NCI-H748 (cell line): ENCODE results near the gene ZDHHC22.

Experiments
- DNase-seq: peaks from one replicate; lab custom pipeline; 2025; ENCODE audit not compliant: unreplicated experiment; lab: John Stamatoyannopoulos, UW

The ZDHHC22 gene

DNA sequence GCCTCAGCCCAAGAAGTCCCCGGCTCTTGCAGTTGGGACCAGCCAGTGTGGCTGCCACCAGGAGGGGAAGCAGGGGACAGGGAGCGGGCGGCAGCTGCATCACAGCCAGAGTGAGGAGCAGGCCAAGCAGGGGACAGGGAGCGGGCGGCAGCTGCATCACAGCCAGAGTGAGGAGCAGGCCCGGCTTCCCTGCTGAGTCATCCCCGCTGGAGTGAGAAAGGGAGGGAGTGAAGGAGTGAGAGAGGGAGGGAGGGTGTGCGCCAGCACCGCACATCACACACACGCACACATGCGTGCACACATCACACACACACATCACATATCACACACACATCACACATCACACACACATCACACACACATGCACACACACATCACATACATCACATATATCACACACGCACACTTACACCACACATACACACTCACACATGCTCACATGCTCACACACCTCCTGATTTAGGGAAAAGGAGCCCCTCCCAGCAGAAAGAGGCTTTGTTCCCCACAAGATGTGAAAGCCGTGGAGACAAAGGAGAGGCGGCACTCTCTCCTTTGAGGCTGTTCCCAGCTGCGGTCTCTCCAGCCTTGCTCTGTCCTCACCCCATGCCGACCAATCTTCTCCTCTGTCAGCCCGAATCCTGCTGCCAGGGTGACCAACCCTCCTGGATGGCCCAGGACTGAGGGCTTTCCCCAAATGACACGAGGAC lies 16.7 kb upstream of the ZDHHC22 start:
- DNase-seq = no peak

DNA sequence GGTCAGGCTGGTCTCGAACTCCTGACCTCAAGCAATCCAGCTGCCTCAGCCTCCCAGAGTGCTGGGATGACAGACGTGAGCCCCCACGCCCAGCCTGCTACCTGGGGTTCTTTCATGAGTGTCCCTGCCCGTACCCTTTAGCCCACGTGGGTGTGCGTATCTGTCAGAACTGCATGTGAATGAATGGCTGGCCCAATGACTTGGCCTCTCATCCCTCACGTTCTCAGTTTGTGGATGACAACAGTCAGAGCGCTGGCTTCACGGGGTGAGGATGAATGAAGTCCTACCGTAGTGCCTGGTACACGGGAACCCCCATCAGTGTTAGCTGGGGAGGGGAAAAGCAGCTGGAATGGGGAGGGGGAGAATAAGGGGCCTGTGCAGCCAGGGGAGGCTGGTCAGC lies 16.1 kb upstream of the ZDHHC22 start:
- no peak for DNase-seq

DNA sequence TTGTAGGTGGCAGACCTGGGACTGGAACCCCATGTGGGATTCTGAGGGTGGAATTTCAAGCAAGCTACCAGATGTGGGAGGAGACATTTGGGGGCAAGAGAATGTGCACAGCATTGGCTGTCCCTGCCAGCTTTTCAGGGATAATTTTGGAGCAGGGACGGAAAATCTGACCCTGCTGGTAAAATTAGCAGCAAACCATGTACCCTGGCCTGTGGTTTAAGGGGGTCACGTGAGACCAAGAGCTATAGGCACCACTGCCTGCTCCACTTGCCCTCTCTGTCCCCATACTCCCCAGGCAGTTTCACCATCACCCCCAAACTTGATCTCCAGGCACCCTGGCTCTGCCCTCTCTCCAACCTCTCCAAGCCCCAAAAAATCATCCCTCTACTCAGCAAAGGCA lies 13.5 kb upstream of the ZDHHC22 start:
- DNase-seq = no peak

DNA sequence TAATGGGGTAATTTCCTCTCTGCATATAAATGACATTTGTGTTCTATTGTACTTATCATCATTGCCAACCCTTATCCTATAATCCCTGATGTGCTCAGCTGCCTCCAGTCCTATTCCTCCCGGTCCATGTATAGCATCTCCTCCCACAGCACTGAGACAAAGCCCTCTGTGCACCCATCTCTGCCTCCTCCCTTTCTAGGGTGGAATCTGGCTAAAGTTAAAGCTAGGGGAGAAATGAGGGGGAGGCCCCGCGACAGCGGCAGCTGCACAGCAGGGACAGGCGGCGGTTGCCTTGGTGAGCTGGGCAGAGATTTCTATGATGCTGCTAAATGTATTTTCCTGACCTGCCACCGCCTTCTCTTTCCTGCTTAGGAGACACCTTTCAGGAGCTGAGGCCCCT lies 12.8 kb upstream of the ZDHHC22 start:
- DNase-seq = peak; percentile 56

DNA sequence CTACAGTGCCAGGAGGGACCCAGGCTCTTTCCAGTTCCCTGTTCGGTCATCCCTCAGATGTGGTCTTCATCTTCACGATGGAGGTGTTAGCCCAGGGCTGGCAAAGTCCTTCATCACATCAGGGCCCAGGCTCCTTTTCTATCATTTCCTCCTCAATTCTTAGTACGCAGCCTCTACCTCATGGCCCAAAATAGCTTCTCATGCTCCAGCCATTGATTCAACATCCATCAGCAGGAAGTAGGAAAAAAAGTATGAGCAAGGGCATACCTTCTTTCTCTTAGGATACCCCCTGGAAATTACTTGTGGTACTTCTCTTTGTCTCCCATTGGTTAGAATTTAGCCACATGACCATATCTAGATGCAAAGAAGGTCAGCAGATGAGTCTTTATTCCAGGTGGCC lies 12.2 kb upstream of the ZDHHC22 start:
- no peak for DNase-seq

DNA sequence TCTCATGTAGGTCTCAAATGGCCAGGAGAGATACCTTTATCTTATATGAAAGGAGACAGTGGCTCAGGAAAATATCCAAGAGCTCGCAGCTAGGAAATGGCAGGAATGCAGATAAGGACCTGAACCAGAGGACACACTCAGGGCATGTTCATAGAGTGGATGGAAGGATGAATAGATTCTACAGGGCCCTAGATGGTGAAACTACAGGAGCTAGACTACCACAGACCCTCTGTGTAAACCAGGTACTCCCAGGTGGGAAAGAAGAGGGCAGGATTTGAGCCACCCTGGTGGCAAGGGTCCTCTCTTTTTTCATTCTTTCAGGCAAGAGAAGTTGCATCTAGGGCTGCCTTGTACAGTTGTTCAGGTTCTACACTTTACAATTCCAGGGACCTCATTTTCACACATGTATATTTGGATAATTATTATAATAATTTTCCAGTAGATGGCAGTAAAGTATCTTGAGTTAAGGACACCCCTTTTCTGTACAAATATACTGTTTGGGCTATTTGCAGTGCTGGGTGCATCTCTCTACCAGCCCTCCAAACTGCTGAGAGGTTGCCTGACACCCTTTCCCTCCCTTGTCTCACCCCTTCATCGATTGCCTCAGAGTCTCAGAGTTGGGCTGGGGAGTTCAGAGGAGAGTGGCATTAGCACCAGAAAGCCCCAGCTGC lies 10.5 kb upstream of the ZDHHC22 start:
- peak; percentile 69 for DNase-seq

DNA sequence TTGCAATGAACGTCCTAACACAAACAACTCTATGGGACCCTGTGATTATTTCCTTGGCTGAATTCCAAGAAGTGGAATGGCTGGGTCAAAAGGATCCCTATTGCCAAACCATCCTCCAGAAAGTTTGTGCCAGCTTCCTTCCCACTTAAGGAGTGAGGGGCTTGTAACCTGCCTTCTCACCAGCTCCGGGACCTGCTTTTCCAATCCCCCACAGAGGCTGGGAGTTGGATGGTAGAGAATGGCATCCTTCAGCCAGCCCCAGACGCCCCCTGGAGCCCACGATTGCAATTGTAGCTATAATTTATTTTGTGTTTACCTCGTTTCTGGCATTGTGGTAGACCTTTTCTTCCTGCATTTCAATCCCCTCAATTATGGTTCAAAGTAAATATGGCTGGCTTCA lies 9.7 kb upstream of the ZDHHC22 start:
- DNase-seq = peak; percentile 60

DNA sequence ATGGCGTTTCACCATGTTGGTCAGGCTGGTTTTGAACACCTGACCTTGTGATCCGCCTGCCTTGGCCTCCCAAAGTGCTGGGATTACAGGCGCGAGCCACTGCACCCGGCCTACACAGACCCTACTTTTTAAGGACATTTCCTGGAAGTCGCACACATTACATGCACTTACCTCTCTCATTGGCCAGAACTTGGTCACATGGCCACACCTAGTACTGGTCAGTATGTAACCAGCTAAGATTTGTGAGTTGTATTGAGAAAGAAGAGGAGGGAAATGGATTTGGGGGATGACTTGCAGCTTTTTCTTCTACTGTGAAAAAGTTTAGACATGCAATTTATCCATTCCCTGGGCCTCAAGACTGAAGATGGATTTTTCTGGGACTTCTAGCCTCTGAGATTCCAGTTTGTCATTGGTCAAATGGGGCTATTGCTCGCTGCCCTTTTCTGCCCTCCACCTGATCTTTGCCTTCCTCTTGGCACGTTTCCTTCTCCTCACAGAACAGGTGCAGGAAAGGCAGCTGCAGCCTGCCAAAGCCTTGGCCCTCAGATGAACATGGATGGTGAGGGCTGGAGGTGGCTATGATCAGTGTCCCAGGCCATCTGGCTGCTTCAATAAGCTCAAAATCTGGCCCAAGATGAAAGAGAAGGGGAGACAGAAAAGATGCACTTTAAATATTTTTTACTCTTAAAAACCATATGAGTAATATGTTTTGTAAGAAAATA lies 7.1 kb upstream of the ZDHHC22 start:
- no peak for DNase-seq

DNA sequence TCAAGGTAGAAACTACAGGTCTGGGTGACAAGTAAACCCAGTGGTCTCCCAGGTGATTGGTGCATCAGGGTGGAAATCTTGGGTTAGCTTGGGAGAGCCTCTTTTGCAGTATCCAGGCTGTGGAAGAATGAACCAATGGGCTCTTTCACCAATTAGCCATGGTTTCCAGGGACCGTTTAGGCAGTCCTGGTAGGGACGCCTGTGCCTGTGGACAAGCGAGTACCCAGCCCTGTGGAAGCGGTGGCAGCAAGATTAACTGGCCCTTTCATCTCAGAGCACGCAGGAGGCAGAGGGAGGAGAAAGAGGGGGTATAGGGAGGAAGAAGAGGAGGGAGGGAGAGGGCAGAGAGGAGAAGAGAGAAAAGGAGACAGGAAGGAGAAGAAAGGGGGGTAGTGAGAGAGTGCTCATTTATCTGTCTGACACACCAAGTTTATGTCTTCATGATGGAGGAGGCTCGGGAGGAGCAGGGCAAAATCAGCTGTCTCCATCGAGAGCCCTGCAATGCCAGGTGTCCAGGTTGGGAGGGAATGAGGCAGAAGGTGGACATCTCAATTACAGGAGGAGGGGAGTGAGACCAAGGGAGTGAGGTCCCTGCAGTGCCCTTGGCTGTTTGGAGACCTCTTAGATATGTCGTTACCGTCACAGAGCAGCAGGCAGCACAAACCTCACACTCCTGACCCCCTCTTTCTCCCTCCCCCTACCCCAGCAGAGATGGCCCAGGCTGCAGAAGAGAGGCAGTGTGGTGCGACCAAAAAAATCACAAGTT lies 4.6 kb upstream of the ZDHHC22 start:
- no peak for DNase-seq

DNA sequence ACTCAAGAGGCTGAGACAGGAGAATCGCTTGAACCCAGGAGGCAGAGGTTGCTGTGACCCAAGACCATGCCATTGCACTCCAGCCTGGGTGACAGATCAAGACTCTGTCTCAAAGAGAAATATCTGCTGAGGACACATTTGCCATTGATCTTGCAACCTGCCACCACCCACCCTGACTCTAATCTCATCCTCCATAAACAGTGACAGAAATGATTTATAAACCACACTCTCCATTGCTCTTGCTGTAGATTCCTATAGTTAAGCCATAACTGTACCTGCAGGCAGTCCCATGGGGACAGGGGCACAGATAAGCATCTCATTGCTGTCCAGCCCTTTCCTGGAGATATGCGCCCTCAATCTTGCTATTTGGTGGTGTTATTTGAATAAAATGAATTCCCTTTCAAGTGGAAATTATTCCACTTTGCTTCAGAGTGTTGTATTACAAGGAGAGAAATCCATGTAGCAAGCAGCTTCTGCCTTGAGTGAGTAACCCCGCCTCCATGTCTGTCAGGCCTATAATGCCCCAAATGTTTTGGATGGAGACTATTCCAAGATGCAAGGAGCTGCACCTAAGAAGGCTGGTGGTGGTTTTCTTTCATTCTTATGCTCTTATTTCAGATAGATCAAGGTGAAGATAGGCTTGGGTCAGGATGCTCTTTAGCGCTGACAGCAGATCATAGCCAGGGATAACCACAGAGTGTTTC lies 3.0 kb upstream of the ZDHHC22 start:
- no peak for DNase-seq

DNA sequence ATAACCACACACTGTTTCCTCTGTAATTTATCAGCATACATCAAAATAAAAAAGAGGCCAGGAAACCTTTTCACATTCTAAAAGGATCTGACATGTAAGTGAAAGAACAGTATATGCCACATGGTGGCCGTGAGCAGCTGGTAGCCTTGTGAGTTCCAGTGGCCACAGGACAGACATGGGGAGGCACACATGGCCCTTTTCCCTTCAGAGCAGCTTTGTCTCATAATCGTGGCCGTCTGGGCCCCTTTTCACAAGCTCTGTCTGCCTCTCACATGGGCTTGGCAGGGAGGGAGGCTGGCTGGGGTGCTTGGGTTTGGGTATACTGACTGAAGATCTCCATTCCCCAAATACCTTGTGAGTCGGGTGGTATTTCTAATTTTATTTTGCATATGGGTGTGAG lies 1.5 kb upstream of the ZDHHC22 start:
- no peak for DNase-seq

DNA sequence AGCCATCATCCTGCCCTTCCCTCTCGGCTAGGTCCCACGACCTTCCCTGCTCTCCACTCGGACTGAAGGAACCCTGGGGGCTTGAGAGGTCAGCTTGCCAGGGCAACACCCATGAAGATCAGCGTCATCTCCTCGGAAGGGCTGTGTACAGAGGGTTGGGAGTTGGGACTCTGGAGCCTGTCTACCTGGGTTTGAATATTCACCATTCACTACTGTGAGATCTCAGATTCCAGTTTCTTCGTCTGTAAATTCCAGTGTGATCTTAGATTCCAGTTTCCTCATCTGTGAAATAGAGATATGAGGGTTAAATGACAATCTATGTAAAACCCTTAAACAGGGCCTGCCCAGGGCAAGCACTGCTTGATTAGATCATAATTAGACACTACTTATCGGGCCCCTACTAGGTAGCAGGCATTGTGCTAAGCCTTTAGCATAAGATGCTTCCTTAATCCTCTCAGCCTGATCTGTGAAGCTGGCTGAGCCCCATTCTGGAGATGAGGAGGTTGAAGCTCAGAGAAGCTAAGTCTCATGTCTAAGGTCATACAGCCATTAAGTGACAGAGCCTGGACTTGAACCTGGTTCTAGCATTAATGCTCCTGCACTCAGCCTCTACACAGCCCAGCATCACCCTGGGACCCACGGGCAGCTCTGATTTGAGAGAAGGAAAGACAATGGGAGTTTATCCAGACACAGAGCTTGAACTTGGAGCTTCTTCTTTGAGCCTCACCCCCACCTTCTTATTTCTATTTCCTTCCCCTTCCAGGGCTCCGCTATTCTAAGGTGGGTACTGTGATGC lies 612 bp upstream of the ZDHHC22 start:
- no peak for DNase-seq

DNA sequence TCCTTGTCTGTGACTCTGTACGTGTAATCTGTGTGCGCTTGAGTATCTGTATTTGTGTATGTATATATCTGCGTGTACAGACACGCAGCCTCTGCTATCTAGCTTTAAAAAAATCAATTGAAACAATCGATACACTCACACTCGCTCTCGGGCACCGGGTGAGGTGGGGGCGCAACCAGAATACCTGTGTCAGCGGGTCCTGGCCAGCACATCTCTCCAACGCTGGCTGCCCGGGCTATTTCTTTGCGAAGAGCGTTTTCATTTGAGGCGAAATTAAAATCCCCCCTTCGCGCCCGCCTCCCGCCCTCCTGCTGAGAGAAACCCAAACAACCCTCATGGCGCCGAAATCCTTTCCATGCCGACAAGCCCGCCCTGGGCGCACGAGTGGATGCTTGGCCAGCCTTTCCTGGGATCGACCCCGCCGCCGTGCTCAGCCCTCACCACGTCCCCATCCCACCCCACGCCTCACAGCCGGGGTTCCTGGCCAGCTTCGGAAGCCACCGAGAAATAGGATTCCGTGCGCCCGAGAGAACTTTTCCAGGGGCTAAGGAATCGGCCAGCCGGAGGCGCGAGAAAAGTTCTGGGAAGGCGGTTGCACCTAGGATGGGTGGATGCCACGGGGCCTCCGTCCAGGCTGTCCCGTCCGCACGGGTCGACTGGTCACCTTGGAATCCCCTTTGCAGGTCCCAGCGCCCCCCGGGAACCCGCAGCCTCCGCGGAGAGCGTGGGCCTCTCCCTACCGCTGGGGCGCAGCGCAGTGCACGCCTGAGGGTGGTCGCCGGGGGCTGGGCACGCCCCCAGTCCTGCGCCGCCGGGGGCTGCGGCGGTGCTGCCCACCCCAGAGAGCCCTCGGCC lies 1.0 kb downstream of the ZDHHC22 start:
- peak; percentile 56 for DNase-seq

DNA sequence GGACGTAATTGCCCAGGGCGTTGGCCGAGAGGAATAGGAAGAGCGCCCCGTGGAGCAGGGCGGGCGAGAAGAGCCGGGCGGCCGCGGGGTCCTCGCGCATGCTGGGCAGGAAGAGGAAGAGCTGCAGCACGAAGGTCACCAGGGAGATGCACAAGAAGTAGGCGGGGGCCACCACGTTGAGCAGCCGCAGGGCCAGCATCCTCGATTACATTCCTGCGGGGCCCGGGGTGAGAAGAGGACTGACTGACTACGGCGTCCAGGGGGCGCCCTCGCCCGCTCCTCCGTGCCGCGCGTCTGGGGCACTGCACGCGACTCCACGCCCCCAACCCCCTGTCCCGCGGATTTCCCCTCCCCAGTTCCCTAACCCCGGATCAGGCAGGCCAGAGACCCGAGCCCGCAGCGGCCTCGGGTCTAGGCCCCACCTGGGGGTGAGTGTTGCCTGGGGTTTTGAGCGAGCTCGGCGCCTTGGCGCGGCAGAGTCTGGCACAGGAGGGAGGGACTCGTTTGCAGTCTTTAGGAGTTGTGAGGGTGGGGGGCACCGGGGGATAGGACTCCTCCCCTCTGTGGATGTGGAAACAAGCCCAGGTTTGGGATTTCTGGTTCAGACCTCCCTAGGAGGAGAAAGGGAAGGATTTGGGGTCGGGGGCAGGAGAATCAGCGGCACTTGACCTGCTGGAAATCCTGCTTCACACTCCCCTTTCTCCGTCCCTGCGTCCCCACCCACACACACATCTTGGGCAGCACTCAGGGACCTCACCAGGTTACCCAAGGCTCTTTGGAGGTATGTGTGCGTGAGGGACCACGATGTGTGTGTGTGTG lies 1.8 kb downstream of the ZDHHC22 start:
- peak; percentile 73 for DNase-seq

DNA sequence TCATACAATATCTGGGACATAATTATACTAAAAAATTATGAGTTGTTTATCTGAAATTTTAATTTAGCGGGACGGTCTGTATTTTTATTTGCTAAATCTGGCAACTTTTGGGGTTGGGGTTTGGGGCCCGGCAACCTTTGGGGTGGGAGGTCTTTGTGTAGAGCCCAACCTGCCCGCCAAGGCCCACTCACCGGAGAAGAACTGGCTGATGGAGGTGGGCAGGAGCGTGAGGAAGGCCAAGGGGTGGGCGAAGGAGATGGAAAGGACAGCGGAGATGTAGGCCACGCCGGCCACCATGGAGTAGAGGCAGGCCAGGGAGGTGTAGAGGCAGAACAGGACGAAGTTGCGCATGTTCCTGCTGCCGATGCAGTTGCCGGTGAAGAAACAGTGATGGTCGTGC lies 2.6 kb downstream of the ZDHHC22 start:
- no peak for DNase-seq

DNA sequence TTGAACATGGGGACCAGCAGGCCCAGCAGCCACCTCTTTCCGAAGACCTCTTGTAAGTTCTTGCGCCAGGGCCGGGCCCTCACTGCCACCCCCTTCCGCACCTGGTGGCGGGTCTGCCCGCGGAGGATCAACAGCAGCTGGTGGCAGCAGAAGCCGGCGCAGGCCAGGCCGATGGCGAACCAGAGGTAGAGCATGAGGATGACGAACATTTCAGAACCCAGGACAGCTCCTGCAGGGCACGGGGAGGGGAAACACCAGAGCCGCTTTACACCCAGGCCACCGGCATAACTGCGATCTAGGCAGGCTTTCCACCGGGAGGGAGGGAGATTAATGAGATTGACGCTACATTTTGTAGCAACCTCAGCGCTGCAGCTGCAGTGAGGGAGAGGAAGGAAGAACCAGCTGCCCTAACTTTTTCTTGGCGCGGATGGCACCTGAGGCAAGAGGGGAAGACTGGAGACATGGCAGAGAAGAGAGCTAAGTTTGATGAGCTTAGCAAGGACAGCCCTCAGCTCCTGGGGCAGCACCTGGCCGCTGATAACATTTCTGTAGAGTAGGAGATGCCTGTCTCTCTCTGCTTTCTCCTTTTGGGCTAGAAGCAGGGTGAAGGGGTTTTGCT lies 7.8 kb downstream of the ZDHHC22 start:
- DNase-seq = no peak

DNA sequence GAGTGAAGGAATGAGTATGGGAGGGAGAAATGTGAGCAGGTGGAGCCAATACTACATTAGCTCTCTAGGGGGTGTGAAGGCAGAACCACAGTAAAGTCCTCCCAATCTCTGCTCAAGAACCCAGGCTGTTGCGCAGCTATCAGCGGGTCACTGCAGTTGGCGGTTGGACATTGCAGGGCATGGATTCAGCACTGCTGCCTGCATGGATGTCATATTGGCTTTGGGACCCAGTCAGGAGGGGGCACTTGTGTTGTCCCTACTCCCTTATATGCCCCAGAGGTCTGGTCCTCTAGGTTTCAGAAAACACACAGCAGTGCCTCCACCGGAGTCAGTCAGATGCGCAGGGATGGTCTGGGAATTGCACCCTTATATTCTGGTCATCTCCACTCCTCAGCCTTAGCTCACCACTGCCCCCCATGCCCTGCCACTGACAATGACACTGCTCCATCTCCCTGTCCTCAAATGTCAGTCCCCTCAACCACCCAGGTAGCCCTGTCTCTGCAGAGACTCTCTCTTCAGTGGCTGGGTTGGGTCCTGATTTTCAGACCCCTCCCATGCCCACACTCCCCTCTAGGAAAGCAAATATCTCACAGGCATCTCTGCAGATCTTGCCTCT lies 9.6 kb downstream of the ZDHHC22 start:
- DNase-seq = no peak
